Effector memory CD8-positive, alpha-beta T cell (primary cell): ENCODE results near the gene NFAT5.
"Not testable (repeated sequence)": the region's sequence is repeated elsewhere in the genome, so short reads cannot be mapped to it uniquely, and the experiment has no call there.

Experiments
- ATAC-seq: fragments of 150-1000 bp; cut with Tn5 transposase; replicated peaks from 2 replicates; pipeline ENCODE4 v1.10.0; 2021; ENCODE audit warnings: mild to moderate bottlenecking, moderate library complexity
- DNase-seq, 3 experiments: peaks; one replicate each; pipeline ENCODE4 v3.0.0; 2021
- H3K27ac Mint-ChIP-seq, 2 donors: one replicate each; pipeline ENCODE4 v1.8.0; 2022; ENCODE audit warnings: mild to moderate bottlenecking in 2 of 2, mixed read lengths in 2 of 2, moderate library complexity in 2 of 2
- H3K27me3 Mint-ChIP-seq, 2 donors: one replicate each; pipeline ENCODE4 v1.8.0; 2022; ENCODE audit warnings: mixed read lengths in 2 of 2
- H3K36me3 Mint-ChIP-seq: one replicate; pipeline ENCODE4 v1.8.0; 2022; ENCODE audit warnings: mild to moderate bottlenecking, moderate library complexity, mixed read lengths; ENCODE audit not compliant: insufficient read depth
- H3K4me1 Mint-ChIP-seq, 2 donors: one replicate each; pipeline ENCODE4 v1.8.0; 2022; ENCODE audit warnings: low read depth in 2 of 2, mixed read lengths in 2 of 2
- H3K4me3 Mint-ChIP-seq, 2 donors: one replicate each; pipeline ENCODE4 v1.8.0; 2022; ENCODE audit warnings: mild to moderate bottlenecking in 2 of 2, mixed read lengths in 2 of 2, moderate library complexity in 2 of 2
- H3K9me3 Mint-ChIP-seq, 2 donors: one replicate each; pipeline ENCODE4 v1.8.0; 2022; ENCODE audit warnings: mixed read lengths in 2 of 2

The NFAT5 gene

GRCh38 chr16:69718111-69718764, 152.5 kb downstream of the NFAT5 start:
- no peak overlapping the region for H3K27ac Mint-ChIP-seq
- H3K4me3 Mint-ChIP-seq, result no peak overlapping the region
- H3K27me3 Mint-ChIP-seq, result no peaks in the 10 kb centered on the region
- DNase-seq (no peak), ATAC-seq (no peak)
- H3K36me3 Mint-ChIP-seq, result no peaks in the 10 kb centered on the region
- no peaks in the 10 kb centered on the region for H3K9me3 Mint-ChIP-seq
- no peaks in the 10 kb centered on the region for H3K4me1 Mint-ChIP-seq

DNA sequence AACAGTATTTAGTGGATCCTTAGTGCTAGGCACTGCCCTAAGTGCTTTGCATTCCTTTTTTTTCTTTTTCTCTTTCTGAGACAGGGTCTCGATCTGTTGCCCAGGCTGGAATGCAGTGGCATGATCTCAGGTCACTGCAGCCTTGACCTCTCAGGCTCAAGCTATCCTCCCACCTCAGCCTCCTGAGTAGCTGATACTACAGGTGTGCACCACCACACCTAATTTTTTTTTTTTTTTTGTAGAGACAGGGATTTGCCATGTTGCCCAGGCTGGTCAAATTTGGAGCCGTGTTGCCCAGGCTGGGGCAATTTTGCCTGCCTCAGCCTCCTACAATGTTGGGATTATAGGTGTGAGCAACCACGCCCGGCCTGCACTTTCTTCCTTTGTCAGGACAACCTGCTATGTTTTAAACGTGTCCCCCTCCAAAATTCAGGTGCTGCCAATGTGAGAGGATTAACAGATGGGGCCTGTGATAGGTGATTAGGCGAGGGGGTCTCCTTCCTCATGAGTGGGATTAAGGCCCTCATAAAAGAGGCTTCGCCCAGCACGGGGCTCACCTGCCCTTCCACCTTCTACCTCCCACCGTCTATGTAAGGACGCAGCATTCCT, 155.2 kb downstream of the NFAT5 start:
- Mint-ChIP-seq H3K36me3 (peaks cover 3% of the 10 kb centered on the region), H3K27me3 (no peaks in the 10 kb centered on the region), H3K27ac (no peak overlapping the region), H3K4me1 (peaks cover 0 to 3% of the 10 kb centered on the region in 2 donors), H3K4me3 (no peak overlapping the region), H3K9me3 (no peaks in the 10 kb centered on the region)
- no peak for DNase-seq
- no peak for ATAC-seq

- Mint-ChIP-seq H3K36me3 (peaks cover 8% of the 10 kb centered on the region), H3K27ac (no peak overlapping the region), H3K4me1 (peaks cover 4 to 8% of the 10 kb centered on the region in 2 donors), H3K27me3 (no peaks in the 10 kb centered on the region), H3K4me3 (no peak overlapping the region), H3K9me3 (no peaks in the 10 kb centered on the region)
- DNase-seq (no peak), ATAC-seq (no peak)
Measured at GRCh38 chr16:69721441-69721957, 155.7 kb downstream of the NFAT5 start.

- no peak for ATAC-seq
- Mint-ChIP-seq H3K9me3 (no peaks in the 10 kb centered on the region), H3K27ac (peak overlapping the region in 1 of 2 donors; percentile 94), H3K4me1 (peaks cover 13 to 17% of the 10 kb centered on the region in 2 donors), H3K4me3 (no peak overlapping the region), H3K36me3 (peaks cover 11% of the 10 kb centered on the region), H3K27me3 (no peaks in the 10 kb centered on the region)
- no peak for DNase-seq
Measured at GRCh38 chr16:69724414-69724873, 158.7 kb downstream of the NFAT5 start.

DNA sequence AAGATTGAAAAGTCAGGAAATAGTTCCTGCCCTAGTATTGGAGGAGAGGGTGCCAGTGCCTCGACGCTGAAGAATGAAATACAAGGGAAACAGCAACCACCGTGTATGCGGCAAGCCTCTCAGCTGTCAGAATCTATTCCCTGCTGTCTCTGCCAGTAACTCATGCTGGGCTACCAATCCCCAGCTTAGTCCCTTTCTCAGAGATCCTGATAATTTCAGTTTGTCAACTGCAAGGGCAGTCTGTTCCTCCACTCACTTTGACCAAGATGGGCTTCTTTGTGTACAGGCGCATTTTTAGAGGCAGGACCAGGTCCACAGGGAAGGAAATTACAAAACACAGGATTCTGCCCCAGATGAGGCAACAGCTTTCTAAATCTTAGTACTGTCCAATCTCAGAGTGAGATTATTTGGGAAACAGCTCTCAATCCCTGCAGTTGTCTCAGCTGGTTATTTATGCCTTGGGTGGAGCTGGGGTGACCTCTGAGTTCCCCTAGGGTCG, 159.3 kb downstream of the NFAT5 start:
- no peaks in the 10 kb centered on the region for H3K9me3 Mint-ChIP-seq
- DNase-seq (no peak), ATAC-seq (no peak)
- peak overlapping the region in 1 of 2 donors; percentile 94 for H3K27ac Mint-ChIP-seq
- H3K27me3 Mint-ChIP-seq, result no peaks in the 10 kb centered on the region
- H3K36me3 Mint-ChIP-seq, result peaks cover 11% of the 10 kb centered on the region
- H3K4me3 Mint-ChIP-seq, result peak overlapping the region in 1 of 2 donors; percentile 25
- H3K4me1 Mint-ChIP-seq, result peaks cover 17% of the 10 kb centered on the region in 2 donors

GRCh38 chr16:69725480-69726312, 159.9 kb downstream of the NFAT5 start:
- ATAC-seq, result no peak
- H3K4me3 Mint-ChIP-seq, result peak overlapping the region; percentile 96 to 97
- DNase-seq, result no peak
- H3K27ac Mint-ChIP-seq, result peak overlapping the region; percentile 89 to 94
- H3K27me3 Mint-ChIP-seq, result no peaks in the 10 kb centered on the region
- no peaks in the 10 kb centered on the region for H3K9me3 Mint-ChIP-seq
- H3K4me1 Mint-ChIP-seq, result peaks cover 17% of the 10 kb centered on the region in 2 donors
- H3K36me3 Mint-ChIP-seq, result peaks cover 11% of the 10 kb centered on the region

DNA sequence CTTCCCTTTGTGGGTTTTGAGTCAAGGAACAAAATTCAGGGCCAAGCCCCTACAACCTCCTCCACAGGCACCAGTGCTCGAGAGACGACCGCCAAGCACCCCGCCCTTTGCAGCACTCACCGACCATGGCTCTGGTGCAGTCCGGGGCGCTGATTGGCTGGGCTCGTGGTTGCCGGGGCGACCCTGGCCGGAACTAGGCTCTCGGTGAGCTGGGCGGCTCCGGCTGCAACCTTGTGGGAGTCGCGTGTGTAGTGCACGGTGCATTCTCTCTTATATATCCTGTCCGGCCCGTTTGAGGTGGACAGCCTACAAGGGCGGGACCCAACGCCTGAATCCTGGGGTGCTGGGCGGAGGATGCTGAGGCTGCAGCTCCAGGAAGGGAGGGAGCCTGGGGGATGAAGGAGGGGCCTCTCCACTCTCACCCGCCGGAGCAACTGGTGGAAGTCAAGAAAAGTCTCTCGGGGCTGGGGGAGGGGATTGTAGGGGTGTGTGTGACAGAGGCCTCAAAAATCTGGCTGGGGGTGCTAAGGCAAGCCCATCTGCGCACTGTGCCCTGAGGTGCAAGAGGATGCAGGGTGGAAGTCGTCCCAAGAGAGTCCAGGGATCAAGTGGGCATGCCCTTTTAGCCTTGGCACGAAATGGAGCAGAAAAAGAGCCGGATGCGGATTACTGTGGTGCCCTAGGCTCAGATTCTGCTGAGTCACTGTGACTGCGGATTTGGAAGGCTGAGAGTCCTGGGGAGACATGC, 160.7 kb downstream of the NFAT5 start, which contains the start of gene NQO1:
TSS of gene NQO1 (minus strand) at position 248 of the 748 bp plus-strand sequence. CDS start at position 127, 121 bp downstream.
- H3K27me3 Mint-ChIP-seq, result no peaks in the 10 kb centered on the region
- peak; percentile 79 to 80 (median 79) for DNase-seq
- peaks cover 11% of the 10 kb centered on the region for H3K36me3 Mint-ChIP-seq
- H3K4me3 Mint-ChIP-seq, result peak within 1 kb of the TSS; percentile 96 to 97
- no peaks in the 10 kb centered on the region for H3K9me3 Mint-ChIP-seq
- peak; percentile 99 for ATAC-seq
- peaks cover 17% of the 10 kb centered on the region in 2 donors for H3K4me1 Mint-ChIP-seq
- peak within 1 kb of the TSS; percentile 89 to 94 for H3K27ac Mint-ChIP-seq

- Mint-ChIP-seq H3K4me1 (peaks cover 17% of the 10 kb centered on the region in 2 donors), H3K9me3 (no peaks in the 10 kb centered on the region), H3K36me3 (peaks cover 11% of the 10 kb centered on the region), H3K4me3 (no peak overlapping the region), H3K27ac (peak overlapping the region in 1 of 2 donors; percentile 5), H3K27me3 (no peaks in the 10 kb centered on the region)
- DNase-seq (no peak), ATAC-seq (no peak)
Measured at GRCh38 chr16:69727916-69728270, 162.1 kb downstream of the NFAT5 start.

DNA sequence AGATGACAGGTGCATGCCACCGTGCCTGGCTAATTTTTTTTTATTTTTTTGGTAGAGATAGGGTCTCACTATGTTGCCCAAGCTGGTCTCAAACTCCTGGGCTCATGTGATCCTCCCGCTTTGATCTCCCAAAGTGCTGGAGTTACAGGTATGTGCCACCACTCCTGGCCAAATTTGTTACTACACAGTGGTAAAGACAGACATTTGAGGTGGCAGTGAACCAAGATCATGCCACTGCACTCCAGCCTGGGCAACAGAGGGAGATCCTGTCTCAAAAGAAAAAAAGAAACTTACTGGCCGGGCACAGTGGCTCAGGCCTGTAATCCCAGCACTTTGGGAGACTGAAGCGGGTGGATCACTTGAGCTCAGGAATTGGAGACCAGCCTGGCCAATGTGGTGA, 163.3 kb downstream of the NFAT5 start:
- not testable (repeated sequence) for ATAC-seq, H3K27ac Mint-ChIP-seq, H3K9me3 Mint-ChIP-seq, DNase-seq, H3K4me3 Mint-ChIP-seq, H3K27me3 Mint-ChIP-seq
- H3K4me1 Mint-ChIP-seq, result peaks cover 17% of the 10 kb centered on the region in 2 donors
- H3K36me3 Mint-ChIP-seq, result peaks cover 11% of the 10 kb centered on the region

- H3K27me3 Mint-ChIP-seq, H3K36me3 Mint-ChIP-seq, H3K9me3 Mint-ChIP-seq, H3K27ac Mint-ChIP-seq, ATAC-seq, H3K4me3 Mint-ChIP-seq, DNase-seq: not testable (repeated sequence)
- peaks cover 11 to 15% of the 10 kb centered on the region in 2 donors for H3K4me1 Mint-ChIP-seq
Measured at GRCh38 chr16:69731280-69731679, 165.5 kb downstream of the NFAT5 start.

GRCh38 chr16:69732101-69732500, 166.3 kb downstream of the NFAT5 start:
- Mint-ChIP-seq H3K36me3 (no peaks in the 10 kb centered on the region), H3K27me3 (no peaks in the 10 kb centered on the region), H3K27ac (peak overlapping the region in 1 of 2 donors; percentile 55), H3K4me3 (no peak overlapping the region), H3K4me1 (peaks cover 3 to 7% of the 10 kb centered on the region in 2 donors), H3K9me3 (no peaks in the 10 kb centered on the region)
- ATAC-seq, result no peak
- DNase-seq, result no peak

DNA sequence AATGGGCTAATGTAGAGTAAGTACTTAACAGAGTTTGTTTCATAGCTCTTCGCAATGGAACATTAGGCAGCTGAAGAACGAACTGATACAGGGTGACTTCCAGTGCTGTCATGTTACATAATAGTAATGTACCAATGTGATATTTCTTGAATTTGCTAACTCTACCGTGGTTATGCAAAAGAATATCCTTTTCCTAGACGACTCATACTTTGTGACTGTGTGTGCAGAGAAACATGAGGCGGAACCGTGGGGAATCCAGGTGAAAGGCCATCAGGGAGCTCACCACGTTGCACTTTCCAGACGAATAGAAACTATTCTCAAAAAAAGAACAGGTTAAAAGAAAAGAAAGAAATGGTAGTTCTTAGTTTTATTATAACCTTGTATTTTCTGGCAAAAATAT, 175.8 kb downstream of the NFAT5 start:
- DNase-seq, result no peak
- Mint-ChIP-seq H3K27ac (no peak overlapping the region), H3K4me3 (no peak overlapping the region), H3K4me1 (peaks cover 0 to 1% of the 10 kb centered on the region in 2 donors), H3K36me3 (peaks cover 62% of the 10 kb centered on the region), H3K9me3 (no peaks in the 10 kb centered on the region), H3K27me3 (no peaks in the 10 kb centered on the region)
- ATAC-seq, result no peak
